ENCODE measurements around the gene ARHGAP18. TPM values are rescaled to one million over a fixed set of nuclear protein-coding genes. Genes with fewer than 3 reads are reported as not detected.

ARHGAP18 gene
- total RNA-seq, 1 experiment from 2014 or later = 2.4 TPM

- Mint-ChIP-seq H3K4me1 (peaks cover 9% of the 10 kb centered on the region in 2 experiments), H3K9me3 (no peaks in the 10 kb centered on the region), H3K27me3 (ENCODE audit: low read depth) (no peaks in the 10 kb centered on the region), H3K27ac (no peak overlapping the region), H3K4me3 (no peak overlapping the region), H3K36me3 (ENCODE audit: insufficient read depth in 1 of 3, low read depth in 3 of 3) (no peaks in the 10 kb centered on the region)
- Histone ChIP-seq H3K4me1 (ENCODE audit: insufficient read depth, low read length) (no peaks in the 10 kb centered on the region; the same call in 1 of the 2 replicates), H4K20me1 (ENCODE audit: control insufficient read depth, insufficient read depth, insufficient read length) (no peaks in the 10 kb centered on the region), H3K23me2 (ENCODE audit: insufficient read length, low read depth, low read length, poor library complexity, severe bottlenecking) (no peaks in the 10 kb centered on the region), H3K9me3 (ENCODE audit: control insufficient read depth, low read depth, low read length) (no peaks in the 10 kb centered on the region), H2BK5ac (ENCODE audit: insufficient read length, low read length) (no peak overlapping the region), H3K23ac (ENCODE audit: insufficient read length, low read depth, low read length) (no peak overlapping the region), H2AFZ (ENCODE audit: low read length) (no peak overlapping the region), H3T11ph (ENCODE audit: low read length) (no peak overlapping the region), H4K91ac (ENCODE audit: insufficient read length, low read depth, low read length) (no peak overlapping the region), H2BK12ac (ENCODE audit: insufficient read length, low read depth, low read length) (no peak overlapping the region), H2AK5ac (ENCODE audit: insufficient read length, low read length) (no peak overlapping the region), H2BK120ac (ENCODE audit: low read depth, low read length, poor library complexity, severe bottlenecking) (no peak overlapping the region), H3K27me3 (ENCODE audit: insufficient read depth, low read length) (no peaks in the 10 kb centered on the region), H3K9ac (ENCODE audit: extremely low read depth, insufficient read length, low read length) (no peak overlapping the region), H3K18ac (ENCODE audit: insufficient read length, low read depth, low read length) (no peak overlapping the region), H3K4ac (ENCODE audit: low read depth, low read length) (no peak overlapping the region), H3K27ac (ENCODE audit: insufficient read length, low read depth, low read length) (no peak overlapping the region), H3K56ac (ENCODE audit: insufficient read length, low read depth, low read length) (no peak overlapping the region), H3K4me2 (ENCODE audit: insufficient read depth, insufficient read length, low read length) (no peak overlapping the region), H2BK20ac (ENCODE audit: low read depth, low read length, poor library complexity, severe bottlenecking) (no peak overlapping the region), H3K79me1 (ENCODE audit: insufficient read depth, low read depth, low read length, poor library complexity, severe bottlenecking) (no peaks in the 10 kb centered on the region), H2BK15ac (ENCODE audit: low read depth, low read length) (no peak overlapping the region), H3K79me2 (ENCODE audit: insufficient read depth, low read length) (no peaks in the 10 kb centered on the region), H3K14ac (ENCODE audit: insufficient read depth, low read length) (no peak overlapping the region), H4K5ac (ENCODE audit: insufficient read length, low read depth, low read length) (no peak overlapping the region), H4K8ac (replicated peaks; ENCODE audit: insufficient read length, low read depth, low read length) (no peak overlapping the region)
- TF ChIP-seq, protein P1, sequence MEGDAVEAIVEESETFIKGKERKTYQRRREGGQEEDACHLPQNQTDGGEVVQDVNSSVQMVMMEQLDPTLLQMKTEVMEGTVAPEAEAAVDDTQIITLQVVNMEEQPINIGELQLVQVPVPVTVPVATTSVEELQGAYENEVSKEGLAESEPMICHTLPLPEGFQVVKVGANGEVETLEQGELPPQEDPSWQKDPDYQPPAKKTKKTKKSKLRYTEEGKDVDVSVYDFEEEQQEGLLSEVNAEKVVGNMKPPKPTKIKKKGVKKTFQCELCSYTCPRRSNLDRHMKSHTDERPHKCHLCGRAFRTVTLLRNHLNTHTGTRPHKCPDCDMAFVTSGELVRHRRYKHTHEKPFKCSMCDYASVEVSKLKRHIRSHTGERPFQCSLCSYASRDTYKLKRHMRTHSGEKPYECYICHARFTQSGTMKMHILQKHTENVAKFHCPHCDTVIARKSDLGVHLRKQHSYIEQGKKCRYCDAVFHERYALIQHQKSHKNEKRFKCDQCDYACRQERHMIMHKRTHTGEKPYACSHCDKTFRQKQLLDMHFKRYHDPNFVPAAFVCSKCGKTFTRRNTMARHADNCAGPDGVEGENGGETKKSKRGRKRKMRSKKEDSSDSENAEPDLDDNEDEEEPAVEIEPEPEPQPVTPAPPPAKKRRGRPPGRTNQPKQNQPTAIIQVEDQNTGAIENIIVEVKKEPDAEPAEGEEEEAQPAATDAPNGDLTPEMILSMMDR (conservative IDR thresholded peaks at IDR 0.05) = no peak
- no CpG with 5 or more reads among the region's 3 CpGs for WGBS (ENCODE audit: extremely low coverage, insufficient read length, low lambda C conversion rate)
- DNase-seq = no peak
Measured at GRCh38 chr6:129679275-129679674, 30.7 kb downstream of the ARHGAP18 start.
